ENCODE results near the gene KIAA0513.

DNA sequence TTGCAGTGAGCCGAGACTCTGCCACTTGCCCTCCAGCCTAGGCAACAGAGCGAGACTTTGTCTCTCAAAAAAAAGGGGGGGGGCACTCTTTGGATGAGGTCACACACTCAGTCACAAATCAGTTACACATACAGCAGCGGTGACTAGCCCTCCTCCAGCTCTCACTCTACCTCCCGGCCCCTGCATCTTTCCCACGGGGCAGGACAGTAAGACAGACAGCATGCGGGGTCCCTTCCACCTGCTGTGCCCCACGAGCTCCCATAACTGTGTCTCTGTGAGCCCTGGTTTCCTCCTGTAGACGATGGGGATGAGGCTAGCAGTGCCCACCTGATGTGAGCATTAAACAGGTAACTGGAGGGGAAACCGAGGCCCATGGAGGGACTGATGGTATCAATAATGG, 79.5 kb downstream of the KIAA0513 start:
- TF ChIP-seq, protein P1, sequence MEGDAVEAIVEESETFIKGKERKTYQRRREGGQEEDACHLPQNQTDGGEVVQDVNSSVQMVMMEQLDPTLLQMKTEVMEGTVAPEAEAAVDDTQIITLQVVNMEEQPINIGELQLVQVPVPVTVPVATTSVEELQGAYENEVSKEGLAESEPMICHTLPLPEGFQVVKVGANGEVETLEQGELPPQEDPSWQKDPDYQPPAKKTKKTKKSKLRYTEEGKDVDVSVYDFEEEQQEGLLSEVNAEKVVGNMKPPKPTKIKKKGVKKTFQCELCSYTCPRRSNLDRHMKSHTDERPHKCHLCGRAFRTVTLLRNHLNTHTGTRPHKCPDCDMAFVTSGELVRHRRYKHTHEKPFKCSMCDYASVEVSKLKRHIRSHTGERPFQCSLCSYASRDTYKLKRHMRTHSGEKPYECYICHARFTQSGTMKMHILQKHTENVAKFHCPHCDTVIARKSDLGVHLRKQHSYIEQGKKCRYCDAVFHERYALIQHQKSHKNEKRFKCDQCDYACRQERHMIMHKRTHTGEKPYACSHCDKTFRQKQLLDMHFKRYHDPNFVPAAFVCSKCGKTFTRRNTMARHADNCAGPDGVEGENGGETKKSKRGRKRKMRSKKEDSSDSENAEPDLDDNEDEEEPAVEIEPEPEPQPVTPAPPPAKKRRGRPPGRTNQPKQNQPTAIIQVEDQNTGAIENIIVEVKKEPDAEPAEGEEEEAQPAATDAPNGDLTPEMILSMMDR (conservative IDR thresholded peaks at IDR 0.05): no peak
- no peak for TF ChIP-seq ZFX (IDR thresholded peaks at IDR 0.05)
